ENCODE results near the gene CLEC4C. TPM values are rescaled to one million over a fixed set of nuclear protein-coding genes. Genes with fewer than 3 reads are reported as not detected.
"Not testable (repeated sequence)": the region's sequence is repeated elsewhere in the genome, so short reads cannot be mapped to it uniquely, and the experiment has no call there.

The CLEC4C gene, protein sequence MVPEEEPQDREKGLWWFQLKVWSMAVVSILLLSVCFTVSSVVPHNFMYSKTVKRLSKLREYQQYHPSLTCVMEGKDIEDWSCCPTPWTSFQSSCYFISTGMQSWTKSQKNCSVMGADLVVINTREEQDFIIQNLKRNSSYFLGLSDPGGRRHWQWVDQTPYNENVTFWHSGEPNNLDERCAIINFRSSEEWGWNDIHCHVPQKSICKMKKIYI
- polyA plus RNA-seq (ENCODE audit: insufficient read length in 4 of 4): under 1 TPM in 1 of 4 donors, not detected in 3; 0.09 TPM

DNA sequence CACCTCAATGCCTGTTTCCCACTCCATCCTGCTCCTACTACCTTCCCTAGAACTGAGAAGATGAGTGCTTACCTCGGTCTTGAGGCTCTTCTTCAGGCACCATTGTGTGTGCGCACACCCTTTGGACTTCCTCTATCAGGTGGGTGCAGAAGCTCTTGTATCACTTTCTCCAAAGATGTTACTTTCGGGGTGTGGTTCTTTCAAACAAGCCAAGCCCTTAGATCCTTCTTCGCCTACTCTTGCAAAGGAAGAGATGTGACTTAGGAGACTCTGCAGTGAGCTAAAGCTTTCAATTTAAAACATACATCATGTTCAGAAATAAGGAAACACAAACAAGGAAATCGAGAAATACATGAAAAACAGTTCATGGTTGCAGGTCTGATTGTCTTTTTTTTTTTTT, at the start of gene CLEC4C:
TSS of gene CLEC4C (minus strand) at position 130 of the 400 bp plus-strand sequence. CDS start at position 103, 27 bp downstream.
- DNase-seq (ENCODE audit: low read depth in 4 of 4, low spot score in 3 of 4): no peak

DNA sequence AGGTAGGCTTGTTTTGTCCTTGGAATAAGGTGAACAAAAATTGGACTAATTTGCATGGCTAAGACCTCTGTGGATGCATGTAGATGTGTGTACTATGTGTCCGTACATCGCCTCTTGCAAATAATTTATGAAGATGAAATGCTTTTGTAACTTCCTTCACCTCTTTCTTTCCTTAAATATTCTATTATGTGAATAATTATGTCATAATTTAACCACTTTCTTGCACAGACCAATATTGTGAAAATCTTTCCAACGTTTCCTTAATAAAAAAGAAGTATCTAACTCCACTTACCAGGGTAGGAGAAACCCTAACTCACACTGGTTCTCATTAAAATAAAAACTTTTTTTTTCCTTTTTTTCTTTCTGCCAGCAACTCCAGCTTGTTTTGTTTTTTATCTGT, 46.0 kb upstream of the CLEC4C start:
- no peak for DNase-seq (ENCODE audit: low read depth in 4 of 4, low spot score in 3 of 4)

DNA sequence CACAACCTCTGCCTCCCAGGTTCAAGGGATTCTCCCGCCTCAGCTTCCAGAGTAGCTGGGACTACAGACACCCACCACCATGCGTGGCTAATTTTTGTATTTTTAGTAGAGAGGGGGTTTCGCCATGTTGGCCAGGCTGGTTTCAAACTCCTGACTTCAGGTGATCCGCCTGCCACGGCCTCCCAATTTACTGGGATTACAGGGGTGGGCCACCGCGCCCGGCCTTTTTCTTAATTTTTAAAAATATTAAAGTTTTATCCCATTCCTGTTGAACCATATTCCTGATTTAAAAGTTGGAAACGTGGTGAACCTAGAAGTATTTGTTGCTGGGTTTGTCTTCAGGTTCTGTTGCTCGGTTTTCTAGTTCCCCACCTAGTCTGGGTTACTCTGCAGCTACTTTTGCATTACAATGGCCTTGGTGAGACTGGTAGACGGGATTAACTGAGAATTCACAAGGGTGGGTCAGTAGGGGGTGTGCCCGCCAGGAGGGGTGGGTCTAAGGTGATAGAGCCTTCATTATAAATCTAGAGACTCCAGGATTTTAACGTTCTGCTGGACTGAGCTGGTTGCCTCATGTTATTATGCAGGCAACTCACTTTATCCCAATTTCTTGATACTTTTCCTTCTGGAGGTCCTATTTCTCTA, 41.8 kb upstream of the CLEC4C start, which contains the start of gene NANOG:
TSS of gene NANOG (plus strand) at position 519 of the 645 bp plus-strand sequence. CDS start 213 bp downstream, outside the sequence.
- DNase-seq (ENCODE audit: low read depth in 4 of 4, low spot score in 3 of 4): not testable (repeated sequence)

DNA sequence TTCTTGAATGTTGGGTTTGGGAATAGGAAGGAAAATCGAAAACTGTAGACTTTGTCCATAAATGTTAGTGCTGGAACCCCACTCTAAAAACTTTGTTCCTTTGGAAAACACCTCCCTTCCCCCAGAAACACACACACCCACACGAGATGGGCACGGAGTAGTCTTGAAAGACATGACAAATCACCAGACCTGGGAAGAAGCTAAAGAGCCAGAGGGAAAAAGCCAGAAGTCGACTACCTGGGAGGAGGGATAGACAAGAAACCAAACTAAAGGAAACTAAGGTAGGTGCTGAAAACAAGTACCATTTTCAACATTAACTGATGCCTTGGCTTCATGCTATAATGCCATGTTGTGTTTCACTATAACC, 41.1 kb upstream of the CLEC4C start:
- no peak for DNase-seq (ENCODE audit: low read depth in 4 of 4, low spot score in 3 of 4)

DNA sequence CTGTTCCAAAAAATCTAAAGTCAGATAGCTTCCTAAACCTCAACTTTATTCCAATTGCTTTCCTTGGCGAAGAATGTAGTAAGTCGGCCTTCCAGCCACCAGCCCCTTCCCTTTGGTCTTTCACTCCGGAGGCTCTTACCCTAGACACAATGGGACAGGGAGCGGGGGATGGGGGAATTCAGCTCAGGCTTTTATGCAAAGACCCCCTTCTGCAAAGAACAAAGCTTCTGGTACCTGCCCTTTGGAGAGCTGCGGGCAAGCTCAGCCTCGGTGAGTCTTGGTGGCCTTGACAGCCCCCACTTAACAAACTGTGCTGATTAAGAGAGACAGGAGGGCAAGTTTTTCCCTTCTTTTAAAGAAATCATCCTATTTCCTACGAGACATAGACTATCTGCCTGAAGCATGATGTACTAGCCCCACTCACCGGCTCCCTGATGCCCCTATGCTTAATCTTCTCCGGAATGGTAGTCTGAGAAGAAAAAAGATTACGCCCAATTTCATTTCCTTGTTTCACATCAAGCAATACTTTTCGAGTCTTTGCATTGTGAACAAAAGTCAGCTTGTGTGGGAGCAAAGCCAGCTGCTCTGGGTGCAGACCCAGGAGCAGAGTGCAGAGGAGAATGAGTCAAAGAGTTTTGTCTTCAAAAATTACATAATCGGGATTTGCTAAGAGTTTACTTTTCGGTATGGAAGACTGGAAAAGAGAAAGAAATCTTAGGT, 40.6 kb upstream of the CLEC4C start:
- no peak for DNase-seq (ENCODE audit: low read depth in 4 of 4, low spot score in 3 of 4)

DNA sequence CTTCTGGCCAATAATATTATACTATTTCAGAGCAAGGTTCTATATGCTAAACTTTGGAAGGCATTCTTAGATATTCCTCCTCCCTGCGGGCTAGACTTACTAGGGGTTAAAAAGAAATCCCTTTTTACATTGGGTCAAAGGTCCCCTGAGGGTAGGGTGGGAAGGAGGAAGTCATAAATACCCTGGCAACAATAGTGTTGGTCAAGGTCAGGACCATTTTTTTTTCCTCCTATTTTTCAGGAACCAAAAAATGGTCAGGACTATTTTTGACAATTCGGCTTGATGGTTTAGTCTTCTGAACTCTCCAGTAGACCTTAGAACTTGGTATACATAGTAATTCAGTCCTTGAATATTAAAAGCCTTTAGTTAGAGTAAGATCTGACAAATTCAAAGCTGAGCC, 37.5 kb upstream of the CLEC4C start:
- no peak for DNase-seq (ENCODE audit: low read depth in 4 of 4, low spot score in 3 of 4)

DNA sequence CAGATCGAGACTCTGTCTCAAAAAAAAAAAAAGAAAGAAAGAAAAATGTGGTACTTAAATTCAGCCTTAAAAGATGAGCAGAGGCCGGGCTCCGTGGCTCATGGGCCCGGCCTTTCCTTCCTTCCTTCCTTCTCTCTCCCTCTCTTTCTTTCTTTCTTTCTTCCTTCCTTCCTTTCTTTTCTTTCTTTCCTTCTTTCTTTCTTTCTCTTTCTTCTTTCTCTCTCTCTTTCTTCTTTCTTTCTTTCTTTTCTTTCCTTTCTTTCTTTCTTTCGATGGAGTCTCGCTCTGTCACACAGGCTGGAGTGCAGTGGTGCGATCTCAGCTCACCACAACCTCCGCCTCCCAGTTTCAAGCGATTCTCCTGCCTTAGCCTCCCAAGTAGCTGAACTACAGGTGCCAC, 36.3 kb upstream of the CLEC4C start:
- not testable (repeated sequence) for DNase-seq (ENCODE audit: low read depth in 4 of 4, low spot score in 3 of 4)

DNA sequence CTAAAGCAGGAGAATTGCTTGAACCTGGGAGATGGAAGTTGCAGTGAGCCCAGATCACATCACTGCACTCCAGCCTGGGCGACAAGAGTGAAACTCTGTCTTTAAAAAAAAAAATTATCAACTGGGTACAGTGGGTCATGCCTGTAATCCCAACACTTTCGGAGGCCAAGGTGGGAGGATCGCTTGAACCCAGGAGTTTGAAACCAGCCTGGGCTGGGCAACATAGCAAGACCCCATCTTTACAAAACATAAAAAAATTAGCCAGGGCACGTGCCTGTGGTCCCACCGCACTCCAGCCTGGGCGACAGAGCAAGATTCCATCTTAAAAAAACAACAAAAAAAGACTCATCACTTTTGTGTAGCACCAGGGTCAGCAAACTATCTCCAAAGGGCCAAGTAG, 34.9 kb upstream of the CLEC4C start:
- DNase-seq (ENCODE audit: low read depth in 4 of 4, low spot score in 3 of 4): no peak

DNA sequence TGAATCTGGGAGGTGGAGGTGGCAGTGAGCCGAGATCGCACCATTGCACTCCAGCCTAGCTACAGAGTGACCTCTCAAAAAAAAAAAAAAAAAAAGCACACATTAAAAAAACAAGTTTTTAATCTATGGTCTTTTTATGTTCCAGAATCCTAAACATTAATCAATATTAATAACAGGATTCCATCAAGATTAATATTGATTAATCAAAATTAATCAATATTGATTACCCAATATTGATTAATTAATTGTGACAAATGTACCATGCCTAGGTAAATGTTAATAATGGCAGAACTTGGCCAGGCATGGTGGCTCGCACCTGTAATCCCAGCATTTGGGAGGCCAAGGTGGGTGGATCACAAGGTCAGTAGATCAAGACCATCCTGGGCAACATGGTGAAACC, 34.1 kb upstream of the CLEC4C start:
- no peak for DNase-seq (ENCODE audit: low read depth in 4 of 4, low spot score in 3 of 4)

DNA sequence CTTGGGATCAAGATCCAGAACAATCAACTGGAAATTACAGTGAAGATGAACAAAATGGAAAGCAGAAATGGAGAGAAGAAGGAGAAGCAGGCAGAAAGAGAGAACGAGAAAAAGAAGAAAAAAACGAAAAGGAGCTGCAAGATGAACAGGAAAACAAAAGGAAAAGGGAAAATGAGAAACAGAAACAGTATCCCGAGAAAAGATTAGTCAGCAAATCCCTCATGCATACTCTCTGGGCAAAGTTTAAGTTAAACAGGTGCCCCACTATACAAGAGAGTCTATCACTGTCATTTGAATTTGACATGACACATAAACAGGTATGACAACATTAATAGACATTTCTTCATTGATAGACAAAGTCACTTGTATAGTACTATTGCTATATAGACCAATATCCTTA, 22.8 kb upstream of the CLEC4C start:
- no peak for DNase-seq (ENCODE audit: low read depth in 4 of 4, low spot score in 3 of 4)

DNA sequence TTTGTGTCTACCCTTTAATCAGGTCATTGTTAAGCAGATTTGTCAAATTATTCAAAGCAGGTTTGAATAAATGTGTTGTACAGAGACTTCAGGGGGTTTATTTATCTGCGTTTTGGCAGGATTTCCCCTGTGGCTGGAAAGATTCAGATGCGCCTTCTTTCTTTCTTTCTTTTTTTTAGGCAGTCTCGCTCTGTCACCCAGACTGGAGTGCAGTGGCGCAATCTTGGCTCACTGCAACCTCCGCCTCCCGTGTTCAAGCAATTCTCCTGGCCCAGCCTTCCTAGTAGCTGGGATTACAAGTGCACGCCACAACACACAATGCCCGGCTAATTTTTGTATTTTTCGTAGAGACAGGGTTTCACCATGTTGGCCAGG, 11.6 kb upstream of the CLEC4C start:
- DNase-seq (ENCODE audit: low read depth in 4 of 4, low spot score in 3 of 4): no peak

DNA sequence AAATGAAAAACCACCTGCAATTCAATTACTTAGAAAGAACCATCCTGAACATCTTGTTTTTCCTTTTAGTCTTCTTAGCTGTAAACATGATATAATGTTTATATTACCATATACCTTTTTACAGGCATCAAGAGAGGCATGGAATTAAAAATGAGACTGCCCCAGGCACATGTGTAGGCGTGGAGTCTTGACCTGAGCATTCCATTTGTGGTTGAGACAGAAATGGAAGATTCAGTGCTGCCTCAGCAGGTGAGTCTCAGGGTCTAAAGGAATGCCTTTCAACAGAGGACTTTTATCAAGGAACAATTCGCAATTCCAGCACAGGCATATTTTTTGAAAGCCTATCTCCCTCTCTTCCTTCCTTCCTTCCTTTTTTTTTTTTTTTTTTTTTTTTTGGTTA, 9.8 kb upstream of the CLEC4C start:
- no peak for DNase-seq (ENCODE audit: low read depth in 4 of 4, low spot score in 3 of 4)

DNA sequence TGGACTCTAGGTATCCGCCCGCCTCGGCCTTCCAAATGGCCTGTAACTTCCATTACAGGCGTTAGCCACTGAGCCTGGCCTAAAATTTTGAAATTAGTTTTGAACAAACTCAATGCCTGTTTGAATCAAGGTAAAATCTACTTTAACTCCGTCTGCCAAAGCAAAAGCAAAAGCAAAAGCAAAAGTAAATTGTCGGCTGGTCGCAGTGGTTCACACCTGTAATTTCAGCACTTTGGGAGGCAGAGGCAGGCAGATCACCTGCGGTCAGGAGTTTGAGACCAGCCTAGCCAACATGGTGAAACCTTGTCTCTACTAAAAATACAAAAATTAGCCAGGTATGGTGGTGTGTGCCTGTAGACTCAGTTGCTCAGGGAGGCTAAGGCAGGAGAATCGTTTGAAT, 8.5 kb upstream of the CLEC4C start:
- DNase-seq (ENCODE audit: low read depth in 4 of 4, low spot score in 3 of 4): not testable (repeated sequence)

DNA sequence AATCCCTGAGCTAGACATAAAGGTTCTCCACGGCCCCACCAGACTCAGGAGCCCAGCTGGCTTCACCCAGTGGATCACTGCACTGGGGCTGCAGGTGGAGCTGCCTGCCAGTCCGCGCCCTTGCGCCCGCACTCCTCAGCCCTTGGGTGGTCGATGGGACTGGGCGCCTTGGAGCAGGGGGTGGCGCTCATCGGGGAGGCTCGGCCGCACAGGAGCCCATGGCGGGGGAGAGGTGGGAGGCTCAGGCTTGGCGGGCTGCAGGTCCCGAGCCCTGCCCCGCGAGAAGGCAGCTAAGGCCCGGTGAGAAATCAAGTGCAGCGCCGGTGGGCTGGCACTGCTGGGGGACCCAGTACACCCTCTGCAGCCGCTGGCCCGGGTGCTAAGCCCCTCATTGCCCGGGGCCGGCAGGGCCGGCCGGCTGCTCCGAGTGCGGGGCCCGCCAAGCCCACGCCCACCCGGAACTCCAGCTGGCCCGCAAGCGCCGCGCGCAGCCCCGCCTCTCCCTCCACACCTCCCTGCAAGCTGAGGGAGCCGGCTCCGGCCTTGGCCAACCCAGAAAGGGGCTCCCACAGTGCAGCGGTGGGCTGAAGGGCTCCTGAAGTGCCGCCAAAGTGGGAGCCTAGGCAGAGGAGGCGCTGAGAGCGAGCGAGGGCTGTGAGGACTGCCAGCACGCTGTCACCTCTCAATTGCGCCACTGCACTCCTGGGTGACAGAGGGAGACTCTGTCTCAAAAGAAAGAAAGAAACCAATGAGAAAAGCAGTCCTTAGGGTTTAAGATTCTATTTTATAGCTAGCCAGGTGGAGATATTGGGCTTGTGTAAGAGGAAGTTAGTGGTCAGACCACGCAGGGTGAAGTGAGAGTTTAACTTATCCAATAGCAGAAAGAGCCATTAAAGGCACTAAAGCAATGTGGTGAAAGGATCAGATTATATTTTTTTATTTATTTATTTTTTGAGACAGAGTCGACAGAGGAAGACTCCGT, 5.1 kb upstream of the CLEC4C start:
- not testable (repeated sequence) for DNase-seq (ENCODE audit: low read depth in 4 of 4, low spot score in 3 of 4)

DNA sequence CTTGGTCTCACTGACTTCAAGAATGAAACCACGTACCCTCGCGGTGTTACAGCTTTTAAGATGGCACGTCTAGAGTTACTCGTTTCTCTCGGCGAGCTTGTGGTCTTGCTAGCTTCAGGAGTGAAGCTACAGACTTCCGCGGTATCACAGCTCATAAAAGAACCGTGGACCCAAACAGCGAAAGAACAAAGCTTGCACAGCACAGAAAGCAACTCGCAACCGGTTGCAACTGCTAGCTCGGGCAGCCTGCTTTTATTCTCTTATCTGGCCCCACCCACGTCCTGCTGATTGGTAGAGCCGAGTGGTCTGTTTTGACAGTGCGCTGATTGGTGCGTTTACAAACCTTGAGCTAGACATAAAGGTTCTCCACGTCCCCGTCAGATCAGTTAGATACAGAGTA, 4.2 kb upstream of the CLEC4C start:
- no peak for DNase-seq (ENCODE audit: low read depth in 4 of 4, low spot score in 3 of 4)

DNA sequence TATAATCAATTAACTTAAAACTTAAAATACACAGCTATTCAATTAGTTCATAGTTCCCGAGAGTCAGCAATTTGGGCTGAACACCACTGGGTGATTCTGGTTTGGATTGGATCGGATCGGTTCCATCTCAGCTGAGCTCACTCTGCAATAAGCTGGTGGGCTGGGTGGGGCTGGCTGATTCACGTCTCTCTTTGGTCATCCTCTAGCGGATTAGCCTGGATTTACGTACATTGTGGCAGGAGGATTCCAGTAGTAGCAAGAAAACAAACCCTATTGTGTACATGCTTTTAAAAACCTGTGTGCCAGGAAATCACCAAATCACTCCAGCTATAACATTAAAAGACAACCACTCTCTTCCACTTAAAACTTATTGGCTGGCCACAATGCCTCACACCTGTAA, 3.2 kb upstream of the CLEC4C start:
- DNase-seq (ENCODE audit: low read depth in 4 of 4, low spot score in 3 of 4): no peak

DNA sequence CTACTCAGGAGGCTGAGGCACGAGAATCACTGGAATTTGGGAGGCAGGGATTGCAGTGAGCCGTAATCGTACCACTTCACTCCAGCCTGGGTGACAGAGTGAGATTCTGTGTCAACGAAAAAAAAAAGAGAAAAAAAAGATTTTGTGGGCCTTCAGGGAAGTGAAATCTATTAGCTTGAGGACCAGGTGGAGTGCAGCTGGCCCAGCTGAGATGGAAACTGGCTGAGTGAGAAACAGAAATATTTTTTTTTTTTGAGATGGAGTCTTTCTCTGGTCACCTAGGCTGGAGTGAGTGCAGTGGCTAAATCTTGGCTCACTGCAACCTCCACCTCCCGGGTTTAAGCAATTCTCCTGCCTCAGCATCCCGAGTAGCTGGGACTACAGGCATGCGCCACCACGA, 2.3 kb upstream of the CLEC4C start:
- DNase-seq (ENCODE audit: low read depth in 4 of 4, low spot score in 3 of 4): no peak

DNA sequence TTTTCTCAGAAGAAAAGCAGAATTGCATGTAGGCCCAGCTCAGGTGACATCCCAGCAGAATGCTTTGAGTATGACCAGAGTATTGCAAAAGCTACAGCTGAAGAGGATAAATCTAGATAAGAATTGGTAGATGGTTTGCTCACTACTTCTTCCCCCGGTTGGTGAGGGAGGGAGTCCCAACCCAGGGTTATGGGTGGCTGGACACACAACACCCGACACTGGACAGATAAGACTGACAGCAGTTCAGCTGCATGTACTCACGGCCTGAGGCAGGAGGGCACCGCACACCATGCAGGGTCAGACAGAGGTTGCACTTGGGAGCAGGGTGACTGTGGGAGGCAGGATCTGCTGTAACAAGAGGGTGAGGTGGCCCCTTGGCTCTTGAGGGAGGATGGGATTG, 1.7 kb upstream of the CLEC4C start:
- no peak for DNase-seq (ENCODE audit: low read depth in 4 of 4, low spot score in 3 of 4)

DNA sequence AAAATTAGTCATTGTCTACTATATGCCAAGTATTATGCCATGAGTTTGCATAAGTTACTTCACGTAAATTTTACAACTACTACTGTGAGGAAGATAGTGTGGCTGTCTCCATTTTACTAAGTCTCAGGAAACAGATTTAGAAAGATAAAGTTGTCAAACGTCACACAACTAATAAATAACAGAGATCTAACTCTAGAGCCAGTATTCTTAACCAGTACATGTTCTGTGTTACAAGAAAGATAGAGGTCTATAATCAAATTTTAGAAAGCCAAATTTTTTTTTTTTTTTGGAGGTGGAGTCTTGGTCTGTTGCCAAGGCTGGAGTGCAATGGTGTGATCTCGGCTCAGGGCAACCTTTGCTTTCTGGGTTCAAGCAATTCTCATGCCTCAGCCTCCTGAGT, 14.2 kb downstream of the CLEC4C start:
- no peak for DNase-seq (ENCODE audit: low read depth in 4 of 4, low spot score in 3 of 4)

DNA sequence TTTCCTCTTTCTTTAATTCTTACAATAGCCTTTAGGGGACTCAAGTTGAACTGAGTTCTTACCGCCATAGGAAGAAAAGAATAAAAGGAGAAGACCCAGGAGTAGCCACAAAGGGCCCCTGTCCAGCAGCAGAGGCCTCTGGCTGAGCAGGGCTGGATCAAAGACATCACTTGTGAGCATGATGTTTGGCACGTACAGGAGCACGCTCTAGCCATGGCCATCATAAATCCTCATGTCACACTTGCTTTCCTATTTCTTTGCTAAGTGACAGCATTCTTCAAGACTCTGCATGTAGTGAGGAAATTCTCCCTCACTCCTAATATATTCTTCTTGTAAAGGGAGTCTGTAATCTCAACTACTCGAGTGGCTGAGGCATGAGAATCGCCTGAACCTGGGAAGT, 15.7 kb downstream of the CLEC4C start:
- DNase-seq (ENCODE audit: low read depth in 4 of 4, low spot score in 3 of 4): peak in 2 of 4 donors; percentile 12 to 27

DNA sequence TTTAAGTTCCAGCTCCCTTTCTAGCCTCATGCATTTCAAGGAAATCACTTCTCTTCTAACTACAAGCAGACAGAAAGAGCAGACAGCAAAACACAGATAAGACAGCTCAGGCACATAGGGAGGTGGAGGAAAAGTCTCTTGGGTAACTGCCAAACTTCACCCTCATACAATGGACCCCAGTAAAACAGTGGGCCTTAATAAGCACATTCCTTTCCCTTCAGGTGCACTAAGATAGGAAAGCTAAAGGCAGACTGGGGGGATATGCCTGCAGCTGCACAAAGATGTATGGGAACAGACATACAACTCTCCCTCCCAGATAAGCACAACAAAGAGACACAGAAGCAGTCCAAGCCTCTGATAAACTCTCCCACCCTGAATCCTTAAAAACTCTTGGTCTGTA, 16.2 kb downstream of the CLEC4C start:
- not testable (repeated sequence) for DNase-seq (ENCODE audit: low read depth in 4 of 4, low spot score in 3 of 4)

Data from right renal pelvis (tissue), 4 donors.